CD4-positive, alpha-beta T cell (primary cell): ENCODE measurements around the gene ENTPD7. TPM values are rescaled to one million over a fixed set of nuclear protein-coding genes. Genes with fewer than 3 reads are reported as not detected.
A peak's percentile ranks its signal among the peaks of the same experiment; 100 is the strongest.

Source experiments
- ATAC-seq: fragments of 200-7000 bp; cut with Tn5 transposase; one replicate; pipeline ENCODE4 v1.10.0; 2022; ENCODE audit warnings: mild to moderate bottlenecking; ENCODE audit not compliant: poor library complexity
- CTCF ChIA-PET: fragments of 350-600 bp; sonication (Branson Sonifier 250); formaldehyde crosslinking; loops from one replicate; lab custom pipeline; 2021; ENCODE audit warnings: antibody characterized with exemption, inconsistent platforms; lab: Charles Lee
- POLR2A ChIA-PET: fragments of 350-600 bp; sonication (Branson Sonifier 250); formaldehyde crosslinking; loops from one replicate; lab custom pipeline; 2021; ENCODE audit warnings: antibody characterized with exemption, inconsistent platforms; lab: Charles Lee
- DNase-seq, 14 experiments: peaks; one replicate each; pipeline ENCODE4 v3.0.0-alpha.2; 2013 to 2020; ENCODE audit warnings: mixed read lengths in 2 of 14
- H3K27ac ChIP-seq, 2 donors: one replicate each; pipeline versions ENCODE4 v1.5.1 to v1.7.0; 2013; ENCODE audit warnings: low read length in 2 of 2, low read depth in 1 of 2, mild to moderate bottlenecking in 1 of 2
- H3K27me3 ChIP-seq, 2 experiments: 1 replicate in 1 of 2; 2 replicates in 1 of 2; pipeline versions ENCODE4 v1.6.1 to v1.7.0; 2013; ENCODE audit warnings: low read length in 2 of 2, control low read depth in 1 of 2, mild to moderate bottlenecking in 1 of 2, moderate library complexity in 1 of 2; ENCODE audit not compliant: insufficient read depth in 2 of 2, control insufficient read depth in 1 of 2
- H3K36me3 ChIP-seq: one replicate; pipeline ENCODE4 v1.6.1; 2013; ENCODE audit warnings: low read length, control low read depth; ENCODE audit not compliant: insufficient read depth
- H3K4me1 ChIP-seq: one replicate; pipeline ENCODE4 v1.6.1; 2013; ENCODE audit warnings: low read length, control low read depth; ENCODE audit not compliant: insufficient read depth
- H3K4me3 ChIP-seq: one replicate; pipeline ENCODE4 v1.5.1; 2013; ENCODE audit warnings: mild to moderate bottlenecking, low read length, moderate library complexity
- H3K9me3 ChIP-seq, 2 experiments: 1 replicate in 1 of 2; 2 replicates in 1 of 2; pipeline versions ENCODE4 v1.6.1 to v1.7.0; 2013; ENCODE audit warnings: low read length in 2 of 2, mild to moderate bottlenecking in 2 of 2, control low read depth in 1 of 2, moderate library complexity in 1 of 2; ENCODE audit not compliant: control insufficient read depth in 1 of 2, insufficient read depth in 1 of 2
- H3K27ac Mint-ChIP-seq: one replicate; pipeline ENCODE4 v1.8.0; 2020; ENCODE audit warnings: mixed read lengths
- H3K27me3 Mint-ChIP-seq: one replicate; pipeline ENCODE4 v1.8.0; 2021; ENCODE audit warnings: mixed read lengths
- H3K36me3 Mint-ChIP-seq: one replicate; pipeline ENCODE4 v1.8.0; 2021; ENCODE audit warnings: low read depth, mixed read lengths
- H3K4me1 Mint-ChIP-seq: one replicate; pipeline ENCODE4 v1.8.0; 2021; ENCODE audit warnings: low read depth, mixed read lengths
- H3K4me3 Mint-ChIP-seq: one replicate; pipeline ENCODE4 v1.8.0; 2020; ENCODE audit warnings: mild to moderate bottlenecking, mixed read lengths
- H3K9me3 Mint-ChIP-seq: one replicate; pipeline ENCODE4 v1.8.0; 2020; ENCODE audit warnings: mixed read lengths
- CTCF ChIP-seq: fragments of 200-600 bp; IDR thresholded peaks from one replicate; pipeline ENCODE4 v1.8.0; 2022; ENCODE audit warnings: antibody characterized with exemption, mild to moderate bottlenecking
- intact Hi-C, 2 experiments: fragments of 100-400 bp; cut with DNase I in 1 of 2; cut with micrococcal nuclease in 1 of 2; formaldehyde crosslinking; loops; one replicate each; pipeline versions ENCODE4 v1.15.1 to v1.9.0; 2023 to 2025; cut with DNase I, micrococcal nuclease
- total RNA-seq, 174 experiments: library from RNA in 2 of 174; stranded (reverse) in 2 of 174; gene quantifications; one replicate each; pipeline ENCODE4 v1.2.3 and lab custom pipeline; 2021 to 2026

The ENTPD7 gene
- total RNA-seq, 2 experiments from 2014 or later, result 1.1 to 1.4 TPM

GRCh38 chr10:99629625-99629978 lies 29.7 kb upstream of the ENTPD7 start:
- Mint-ChIP-seq H3K9me3 (no peaks in the 10 kb centered on the region), H3K4me1 (no peaks in the 10 kb centered on the region), H3K4me3 (no peak overlapping the region), H3K27me3 (peaks cover 21% of the 10 kb centered on the region), H3K27ac (no peak overlapping the region), H3K36me3 (no peaks in the 10 kb centered on the region)
- Histone ChIP-seq H3K27ac (no peak overlapping the region), H3K4me1 (no peaks in the 10 kb centered on the region), H3K27me3 (peaks cover 6 to 10% of the 10 kb centered on the region in 2 experiments), H3K36me3 (no peaks in the 10 kb centered on the region), H3K4me3 (no peak overlapping the region), H3K9me3 (no peaks in the 10 kb centered on the region)
- TF ChIP-seq CTCF, result no peak
- ChIA-PET POLR2A (no interaction called here), CTCF (interaction anchor here (0.9 kb wide), 1 partner anchor 17 kb away, joined by 3 read pairs; no protein-coding TSS in a partner anchor)
- intact Hi-C loops, result no loop called here
- no peak for DNase-seq
- no peak for ATAC-seq

GRCh38 chr10:99630433-99630832 lies 28.9 kb upstream of the ENTPD7 start:
- Histone ChIP-seq H3K4me1 (no peaks in the 10 kb centered on the region), H3K36me3 (no peaks in the 10 kb centered on the region), H3K9me3 (no peaks in the 10 kb centered on the region), H3K4me3 (no peak overlapping the region), H3K27ac (no peak overlapping the region), H3K27me3 (peaks cover 6 to 15% of the 10 kb centered on the region in 2 experiments)
- DNase-seq, result peak in 3 of 14 experiments; percentile 10 to 21 (median 19)
- Mint-ChIP-seq H3K4me3 (no peak overlapping the region), H3K27ac (no peak overlapping the region), H3K36me3 (no peaks in the 10 kb centered on the region), H3K27me3 (peaks cover 28% of the 10 kb centered on the region), H3K4me1 (no peaks in the 10 kb centered on the region), H3K9me3 (no peaks in the 10 kb centered on the region)
- POLR2A ChIA-PET, result no interaction called here
- intact Hi-C loops, result no loop called here
- no peak for ATAC-seq
- CTCF ChIA-PET, result interaction anchor here (0.9 kb wide), 1 partner anchor 18 kb away, joined by 3 read pairs; no protein-coding TSS in a partner anchor
- TF ChIP-seq CTCF, result no peak

GRCh38 chr10:99630991-99631390 lies 28.3 kb upstream of the ENTPD7 start:
- no peak overlapping the region for H3K4me3 ChIP-seq
- CTCF ChIA-PET, result no interaction called here
- no peaks in the 10 kb centered on the region for H3K4me1 ChIP-seq
- H3K9me3 Mint-ChIP-seq, result no peaks in the 10 kb centered on the region
- no peak overlapping the region for H3K27ac Mint-ChIP-seq
- POLR2A ChIA-PET, result no interaction called here
- H3K27me3 ChIP-seq, result peaks cover 6 to 15% of the 10 kb centered on the region in 2 experiments
- no peak overlapping the region for H3K27ac ChIP-seq
- no peak for TF ChIP-seq CTCF
- no peaks in the 10 kb centered on the region for H3K9me3 ChIP-seq
- H3K36me3 ChIP-seq, result no peaks in the 10 kb centered on the region
- intact Hi-C loops, result no loop called here
- H3K27me3 Mint-ChIP-seq, result peaks cover 33% of the 10 kb centered on the region
- ATAC-seq (no peak), DNase-seq (no peak)
- no peaks in the 10 kb centered on the region for H3K4me1 Mint-ChIP-seq
- no peak overlapping the region for H3K4me3 Mint-ChIP-seq
- H3K36me3 Mint-ChIP-seq, result no peaks in the 10 kb centered on the region
